Smooth muscle cell (in vitro differentiated cells): Measurements from ENCODE around the gene C16orf82. TPM values are rescaled to one million over a fixed set of nuclear protein-coding genes. Genes with fewer than 3 reads are reported as not detected.

Experiments used
- DNase-seq: peaks from one replicate; lab custom pipeline; 2025; ENCODE audit not compliant: unreplicated experiment; lab: John Stamatoyannopoulos, UW
- H2AFZ ChIP-seq: fragments of 200-600 bp; sonication (generic); 2 replicates; pipeline ENCODE4 v1.6.0; 2016; ENCODE audit warnings: antibody characterized with exemption, low read depth, mild to moderate bottlenecking
- H3F3A ChIP-seq: fragments of 200-600 bp; sonication (generic); 2 replicates; pipeline ENCODE4 v1.6.0; 2017; ENCODE audit warnings: antibody characterized with exemption, low read depth
- H3K27ac ChIP-seq: fragments of 200-600 bp; sonication (generic); 2 replicates; pipeline ENCODE4 v1.5.1; 2016; ENCODE audit warnings: low read depth, mild to moderate bottlenecking
- H3K27me3 ChIP-seq: fragments of 200-600 bp; sonication (generic); 2 replicates; pipeline ENCODE4 v1.6.1; 2016; ENCODE audit warnings: low read depth, mild to moderate bottlenecking
- H3K36me3 ChIP-seq: fragments of 200-600 bp; sonication (generic); 2 replicates; pipeline ENCODE4 v1.5.1; 2016; ENCODE audit warnings: low read depth
- H3K4me1 ChIP-seq: fragments of 200-600 bp; sonication (generic); 2 replicates; pipeline ENCODE4 v1.5.1; 2016; ENCODE audit warnings: low read depth
- H3K4me2 ChIP-seq: fragments of 200-600 bp; sonication (generic); 2 replicates; pipeline ENCODE4 v1.6.0; 2016; ENCODE audit warnings: mild to moderate bottlenecking
- H3K4me3 ChIP-seq: fragments of 200-600 bp; sonication (generic); 2 replicates; pipeline ENCODE4 v1.5.1; 2016; ENCODE audit warnings: mild to moderate bottlenecking
- H3K79me2 ChIP-seq: fragments of 200-600 bp; sonication (generic); 2 replicates; pipeline ENCODE4 v1.6.0; 2016; ENCODE audit warnings: low read depth, mild to moderate bottlenecking
- H3K9ac ChIP-seq: fragments of 200-600 bp; sonication (generic); 2 replicates; pipeline ENCODE4 v1.6.0; 2016; ENCODE audit warnings: low read depth
- H3K9me3 ChIP-seq: fragments of 200-600 bp; sonication (generic); replicated peaks from 2 replicates; pipeline ENCODE4 v1.5.1; 2016; ENCODE audit warnings: low read depth
- H4K20me1 ChIP-seq: fragments of 200-600 bp; sonication (generic); 2 replicates; pipeline ENCODE4 v1.6.0; 2016; ENCODE audit warnings: low read depth
- CTCF ChIP-seq: fragments of 200-600 bp; sonication (generic); IDR thresholded peaks from 2 replicates; pipeline ENCODE4 v1.5.1; 2017; ENCODE audit warnings: borderline replicate concordance, mild to moderate bottlenecking, antibody characterized with exemption; ENCODE audit not compliant: insufficient read depth, poor library complexity, severe bottlenecking
- WGBS: methylation state at CpG from one replicate; pipeline ENCODE4 v1.1.7; 2016; ENCODE audit warnings: low lambda C conversion rate; 5-methylcytosine and 5-hydroxymethylcytosine counted together
- polyA plus RNA-seq: library from polyadenylated mRNA; unstranded; fragments of >200 nt; fragmentation: Nextera tagmentation; extraction: Ambion mirVana; gene quantifications from 2 replicates; pipeline ENCODE4 v1.2.1, GENCODE V29; 2016
- total RNA-seq: library from RNA; depleted of rRNA; stranded (reverse); fragments of >200 nt; gene quantifications from 2 replicates; pipeline ENCODE4 v1.2.3, GENCODE V29; 2014

C16orf82 gene
- total and polyA plus RNA-seq, 2 experiments from 2014 or later: not detected

GRCh38 chr16:27097800-27098230 is 31.1 kb downstream of the C16orf82 start:
- no peaks in the 10 kb centered on the region for H3K36me3 ChIP-seq
- H3K4me2 ChIP-seq: no peak overlapping the region
- peaks cover 6% of the 10 kb centered on the region for H3K27me3 ChIP-seq
- no peaks in the 10 kb centered on the region for H3K9me3 ChIP-seq
- no peak overlapping the region for H3K9ac ChIP-seq
- H3K4me3 ChIP-seq: no peak overlapping the region
- no peak overlapping the region for H3K27ac ChIP-seq
- H3F3A ChIP-seq: no peaks in the 10 kb centered on the region
- no peak for TF ChIP-seq CTCF
- 74% methylated on average over 6 of the region's 6 CpGs for WGBS
- H2AFZ ChIP-seq: no peak overlapping the region
- DNase-seq: no peak
- no peaks in the 10 kb centered on the region for H3K4me1 ChIP-seq
- no peaks in the 10 kb centered on the region for H3K79me2 ChIP-seq
- H4K20me1 ChIP-seq: no peaks in the 10 kb centered on the region

GRCh38 chr16:27098366-27099049 is 31.8 kb downstream of the C16orf82 start:
- no peaks in the 10 kb centered on the region for H4K20me1 ChIP-seq
- H3K79me2 ChIP-seq: no peaks in the 10 kb centered on the region
- no peak overlapping the region for H3K27ac ChIP-seq
- H3K9ac ChIP-seq: no peak overlapping the region
- no peaks in the 10 kb centered on the region for H3K27me3 ChIP-seq
- 87% methylated on average over 3 of the region's 3 CpGs for WGBS
- no peaks in the 10 kb centered on the region for H3K4me1 ChIP-seq
- H3K36me3 ChIP-seq: no peaks in the 10 kb centered on the region
- H3F3A ChIP-seq: no peaks in the 10 kb centered on the region
- TF ChIP-seq CTCF: no peak
- DNase-seq: no peak
- H2AFZ ChIP-seq: no peak overlapping the region
- H3K4me3 ChIP-seq: no peak overlapping the region
- H3K9me3 ChIP-seq: no peaks in the 10 kb centered on the region
- H3K4me2 ChIP-seq: no peak overlapping the region

- Histone ChIP-seq H3K27me3 (no peaks in the 10 kb centered on the region), H2AFZ (no peak overlapping the region), H3K4me2 (no peak overlapping the region), H3K9me3 (no peaks in the 10 kb centered on the region), H4K20me1 (no peaks in the 10 kb centered on the region), H3K9ac (no peak overlapping the region), H3K4me1 (no peaks in the 10 kb centered on the region), H3K79me2 (no peaks in the 10 kb centered on the region), H3K4me3 (no peak overlapping the region), H3F3A (no peaks in the 10 kb centered on the region), H3K36me3 (no peaks in the 10 kb centered on the region), H3K27ac (no peak overlapping the region)
- DNase-seq: no peak
- WGBS: 80% methylated on average over 11 of the region's 11 CpGs
- TF ChIP-seq CTCF: no peak
Measured at GRCh38 chr16:27102701-27103575, 36.2 kb downstream of the C16orf82 start.
